ENCODE measurements around the gene LZTS2.

DNA sequence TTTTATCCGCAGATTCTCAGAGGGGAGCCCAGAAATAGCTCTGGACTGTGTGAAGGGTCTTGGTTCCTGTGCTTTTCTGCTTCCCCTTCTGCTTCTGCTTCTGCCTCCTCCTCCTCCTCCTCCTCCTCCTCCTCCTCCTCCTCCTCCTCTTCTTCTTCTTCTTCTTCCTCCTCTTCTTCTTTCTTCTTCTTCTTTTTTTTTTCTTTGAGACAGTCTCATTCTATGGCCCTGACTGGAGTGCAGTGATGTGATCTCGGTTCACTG, 19.8 kb downstream of the LZTS2 start:
- TF ChIP-seq, protein P1, sequence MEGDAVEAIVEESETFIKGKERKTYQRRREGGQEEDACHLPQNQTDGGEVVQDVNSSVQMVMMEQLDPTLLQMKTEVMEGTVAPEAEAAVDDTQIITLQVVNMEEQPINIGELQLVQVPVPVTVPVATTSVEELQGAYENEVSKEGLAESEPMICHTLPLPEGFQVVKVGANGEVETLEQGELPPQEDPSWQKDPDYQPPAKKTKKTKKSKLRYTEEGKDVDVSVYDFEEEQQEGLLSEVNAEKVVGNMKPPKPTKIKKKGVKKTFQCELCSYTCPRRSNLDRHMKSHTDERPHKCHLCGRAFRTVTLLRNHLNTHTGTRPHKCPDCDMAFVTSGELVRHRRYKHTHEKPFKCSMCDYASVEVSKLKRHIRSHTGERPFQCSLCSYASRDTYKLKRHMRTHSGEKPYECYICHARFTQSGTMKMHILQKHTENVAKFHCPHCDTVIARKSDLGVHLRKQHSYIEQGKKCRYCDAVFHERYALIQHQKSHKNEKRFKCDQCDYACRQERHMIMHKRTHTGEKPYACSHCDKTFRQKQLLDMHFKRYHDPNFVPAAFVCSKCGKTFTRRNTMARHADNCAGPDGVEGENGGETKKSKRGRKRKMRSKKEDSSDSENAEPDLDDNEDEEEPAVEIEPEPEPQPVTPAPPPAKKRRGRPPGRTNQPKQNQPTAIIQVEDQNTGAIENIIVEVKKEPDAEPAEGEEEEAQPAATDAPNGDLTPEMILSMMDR (IDR thresholded peaks at IDR 0.05; ENCODE audit: insufficient read depth, low read length) = no peak
- TF ChIP-seq SPI1 (IDR thresholded peaks at IDR 0.05; ENCODE audit: borderline replicate concordance, low read depth) (no peak), POLR2AphosphoS5 (IDR thresholded peaks at IDR 0.05; ENCODE audit: low read depth) (no peak)
